ENCODE data around the gene CYP3A4.

The CYP3A4 gene

GRCh38 chr7:99792967-99793366, 9.0 kb upstream of the CYP3A4 start:
- DNase-seq (ENCODE audit: low read depth) = no peak
- TF ChIP-seq, protein P1, sequence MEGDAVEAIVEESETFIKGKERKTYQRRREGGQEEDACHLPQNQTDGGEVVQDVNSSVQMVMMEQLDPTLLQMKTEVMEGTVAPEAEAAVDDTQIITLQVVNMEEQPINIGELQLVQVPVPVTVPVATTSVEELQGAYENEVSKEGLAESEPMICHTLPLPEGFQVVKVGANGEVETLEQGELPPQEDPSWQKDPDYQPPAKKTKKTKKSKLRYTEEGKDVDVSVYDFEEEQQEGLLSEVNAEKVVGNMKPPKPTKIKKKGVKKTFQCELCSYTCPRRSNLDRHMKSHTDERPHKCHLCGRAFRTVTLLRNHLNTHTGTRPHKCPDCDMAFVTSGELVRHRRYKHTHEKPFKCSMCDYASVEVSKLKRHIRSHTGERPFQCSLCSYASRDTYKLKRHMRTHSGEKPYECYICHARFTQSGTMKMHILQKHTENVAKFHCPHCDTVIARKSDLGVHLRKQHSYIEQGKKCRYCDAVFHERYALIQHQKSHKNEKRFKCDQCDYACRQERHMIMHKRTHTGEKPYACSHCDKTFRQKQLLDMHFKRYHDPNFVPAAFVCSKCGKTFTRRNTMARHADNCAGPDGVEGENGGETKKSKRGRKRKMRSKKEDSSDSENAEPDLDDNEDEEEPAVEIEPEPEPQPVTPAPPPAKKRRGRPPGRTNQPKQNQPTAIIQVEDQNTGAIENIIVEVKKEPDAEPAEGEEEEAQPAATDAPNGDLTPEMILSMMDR (conservative IDR thresholded peaks at IDR 0.05; ENCODE audit: low read depth, low read length) = no peak

DNA sequence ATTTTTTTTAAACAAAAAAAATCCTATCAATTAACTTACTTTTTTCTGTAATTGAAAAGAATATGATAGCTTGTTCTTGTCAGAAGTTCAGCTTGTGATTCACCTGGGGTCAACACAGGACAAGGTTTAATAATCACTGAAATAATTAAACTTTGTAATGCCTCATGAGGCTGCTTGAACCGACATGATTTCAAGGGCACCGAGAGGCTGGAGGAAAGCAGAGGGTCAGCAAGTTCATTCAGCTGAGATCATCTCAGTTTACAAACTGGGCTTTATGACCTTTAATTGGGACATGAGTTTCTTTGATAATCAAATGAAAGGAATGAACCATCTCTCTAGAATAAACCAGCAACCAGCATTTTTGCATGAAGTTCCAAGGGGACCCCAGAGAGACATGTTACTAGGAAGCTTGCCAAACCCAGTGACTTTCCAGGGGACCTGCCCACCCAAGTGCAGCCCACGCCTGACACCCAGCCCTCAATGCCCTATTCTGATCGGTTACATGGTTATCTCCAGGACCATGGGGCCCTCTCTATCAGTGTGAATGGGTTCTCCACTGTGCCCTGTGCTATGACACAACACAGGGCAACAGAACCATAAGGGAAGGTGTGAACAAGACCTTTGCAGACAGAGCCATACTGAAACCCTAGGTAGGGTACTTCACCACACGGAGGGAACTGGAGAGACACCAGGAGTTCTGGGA, 7.8 kb upstream of the CYP3A4 start:
- no peak overlapping the region for H3K4me3 ChIP-seq (ENCODE audit: low read length)
- no peak for DNase-seq (ENCODE audit: low read depth)
- TF ChIP-seq, protein P1 (conservative IDR thresholded peaks at IDR 0.05; ENCODE audit: low read depth, low read length) = no peak

More at GRCh38 chr7:99792967-99793366, 9.0 kb upstream of the CYP3A4 start:
- no peak overlapping the region for H3K4me3 ChIP-seq (ENCODE audit: low read length)

- TF ChIP-seq, protein P1 (conservative IDR thresholded peaks at IDR 0.05; ENCODE audit: low read depth, low read length) = no peak
- DNase-seq (ENCODE audit: low read depth) = no peak
- no peak overlapping the region for H3K4me3 ChIP-seq (ENCODE audit: low read length)
Measured at GRCh38 chr7:99791021-99791420, 7.0 kb upstream of the CYP3A4 start.

GRCh38 chr7:99790407-99790806, 6.4 kb upstream of the CYP3A4 start:
- DNase-seq (ENCODE audit: low read depth) = no peak
- H3K4me3 ChIP-seq (ENCODE audit: low read length) = no peak overlapping the region
- TF ChIP-seq, protein P1 (conservative IDR thresholded peaks at IDR 0.05; ENCODE audit: low read depth, low read length) = no peak

- DNase-seq (ENCODE audit: low read depth) = no peak
- TF ChIP-seq, protein P1 (conservative IDR thresholded peaks at IDR 0.05; ENCODE audit: low read depth, low read length) = no peak
- H3K4me3 ChIP-seq (ENCODE audit: low read length) = no peak overlapping the region
Measured at GRCh38 chr7:99789441-99790070, 5.6 kb upstream of the CYP3A4 start.

DNA sequence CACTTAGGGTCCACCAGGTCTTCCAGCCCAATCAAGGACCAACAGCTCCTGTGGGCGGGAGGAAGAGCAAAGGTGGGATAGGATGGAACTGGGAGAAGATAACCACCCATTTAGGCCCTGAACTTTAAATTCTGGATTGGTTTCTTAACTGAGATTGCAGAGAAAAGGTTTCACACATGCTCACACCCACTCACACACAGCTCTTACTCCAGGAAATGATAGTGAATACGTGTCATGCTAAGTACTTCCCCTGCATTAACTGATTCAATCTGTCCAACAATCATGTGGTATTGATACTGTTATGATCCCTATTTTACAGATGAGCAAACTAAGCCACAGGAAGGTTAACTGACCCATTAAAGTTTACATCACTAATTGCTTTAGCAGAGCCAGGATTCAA, 4.6 kb upstream of the CYP3A4 start:
- TF ChIP-seq, protein P1 (conservative IDR thresholded peaks at IDR 0.05; ENCODE audit: low read depth, low read length) = no peak
- DNase-seq (ENCODE audit: low read depth) = no peak
- no peak overlapping the region for H3K4me3 ChIP-seq (ENCODE audit: low read length)
